ENCODE results near the gene RRP1.

The RRP1 gene, protein sequence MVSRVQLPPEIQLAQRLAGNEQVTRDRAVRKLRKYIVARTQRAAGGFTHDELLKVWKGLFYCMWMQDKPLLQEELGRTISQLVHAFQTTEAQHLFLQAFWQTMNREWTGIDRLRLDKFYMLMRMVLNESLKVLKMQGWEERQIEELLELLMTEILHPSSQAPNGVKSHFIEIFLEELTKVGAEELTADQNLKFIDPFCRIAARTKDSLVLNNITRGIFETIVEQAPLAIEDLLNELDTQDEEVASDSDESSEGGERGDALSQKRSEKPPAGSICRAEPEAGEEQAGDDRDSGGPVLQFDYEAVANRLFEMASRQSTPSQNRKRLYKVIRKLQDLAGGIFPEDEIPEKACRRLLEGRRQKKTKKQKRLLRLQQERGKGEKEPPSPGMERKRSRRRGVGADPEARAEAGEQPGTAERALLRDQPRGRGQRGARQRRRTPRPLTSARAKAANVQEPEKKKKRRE

DNA sequence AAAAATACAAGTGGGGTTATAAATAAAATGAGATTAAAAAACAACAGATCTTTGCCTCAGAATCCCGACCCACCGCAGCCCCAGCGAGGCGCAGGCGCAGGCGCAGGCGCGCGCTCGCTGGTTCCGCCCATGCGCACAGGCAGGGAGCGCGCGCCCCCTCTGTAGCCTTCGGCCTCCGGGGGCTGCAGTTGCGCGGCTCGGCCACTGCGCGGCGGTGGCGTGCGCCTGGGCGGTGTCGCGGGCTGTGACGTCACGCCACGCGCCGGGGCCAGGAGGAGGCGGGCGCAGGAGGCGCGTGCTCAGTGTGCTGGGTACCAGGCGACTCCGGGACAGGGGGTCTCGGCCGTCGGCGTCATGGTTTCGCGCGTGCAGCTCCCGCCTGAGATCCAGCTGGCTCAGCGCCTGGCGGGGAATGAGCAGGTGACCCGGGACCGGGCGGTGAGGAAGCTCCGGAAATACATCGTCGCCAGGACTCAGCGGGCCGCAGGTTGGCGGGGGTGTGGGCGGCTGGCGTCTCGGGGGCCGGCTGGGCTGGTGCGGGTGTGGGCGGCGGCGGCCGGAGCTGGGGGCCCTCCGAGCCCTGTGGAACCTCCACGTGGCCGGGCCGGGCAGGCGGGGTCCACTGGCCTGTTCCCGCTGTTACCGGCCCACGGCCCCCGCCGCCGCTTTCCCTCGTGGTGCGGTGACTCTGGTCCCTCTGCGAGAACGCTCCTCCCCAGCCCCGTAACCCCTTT lies at the start of gene RRP1:
TSS of gene RRP1 (plus strand) at position 302 of the 734 bp plus-strand sequence. CDS start at position 355, 53 bp downstream.
- peak; percentile 92 for DNase-seq

DNA sequence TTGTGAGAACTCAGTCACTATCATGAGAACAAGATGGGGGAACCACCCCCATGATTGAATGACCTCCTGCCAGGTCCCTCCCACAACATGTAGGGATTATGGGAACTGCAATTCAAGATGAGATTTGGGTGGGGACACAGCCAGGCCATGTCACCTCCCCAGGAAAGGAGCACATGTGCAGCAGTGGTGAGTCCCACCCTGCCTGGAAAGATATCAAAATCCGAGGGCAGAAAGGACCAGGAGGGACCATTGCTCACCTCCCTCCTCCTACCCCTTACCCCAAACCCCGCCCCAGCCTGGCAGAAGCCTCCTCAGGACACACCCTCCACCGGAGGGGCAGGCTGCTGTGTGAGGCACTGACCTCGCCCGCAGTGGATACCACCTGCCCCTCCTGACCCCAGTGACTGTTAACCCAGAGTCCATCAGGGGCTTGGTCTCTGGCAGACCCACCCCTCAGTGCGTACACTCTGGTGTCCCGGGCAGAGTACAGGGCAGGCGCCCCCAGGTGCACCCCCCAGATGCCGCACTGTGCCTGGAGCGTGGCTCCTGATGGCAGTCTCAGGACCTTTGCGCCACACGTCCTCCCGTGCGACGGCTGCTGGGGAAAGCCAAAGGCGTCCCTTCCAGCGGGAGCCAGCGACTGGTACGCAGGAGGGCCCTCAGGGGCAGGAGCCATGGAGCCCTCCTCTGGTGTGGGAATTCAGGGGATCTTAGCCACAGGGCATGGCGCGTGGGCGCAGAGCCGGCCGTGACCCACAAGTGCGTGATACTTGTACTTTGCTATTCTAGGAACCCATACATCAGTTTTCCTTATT lies 49.5 kb upstream of the RRP1 start:
- no peak for DNase-seq

DNA sequence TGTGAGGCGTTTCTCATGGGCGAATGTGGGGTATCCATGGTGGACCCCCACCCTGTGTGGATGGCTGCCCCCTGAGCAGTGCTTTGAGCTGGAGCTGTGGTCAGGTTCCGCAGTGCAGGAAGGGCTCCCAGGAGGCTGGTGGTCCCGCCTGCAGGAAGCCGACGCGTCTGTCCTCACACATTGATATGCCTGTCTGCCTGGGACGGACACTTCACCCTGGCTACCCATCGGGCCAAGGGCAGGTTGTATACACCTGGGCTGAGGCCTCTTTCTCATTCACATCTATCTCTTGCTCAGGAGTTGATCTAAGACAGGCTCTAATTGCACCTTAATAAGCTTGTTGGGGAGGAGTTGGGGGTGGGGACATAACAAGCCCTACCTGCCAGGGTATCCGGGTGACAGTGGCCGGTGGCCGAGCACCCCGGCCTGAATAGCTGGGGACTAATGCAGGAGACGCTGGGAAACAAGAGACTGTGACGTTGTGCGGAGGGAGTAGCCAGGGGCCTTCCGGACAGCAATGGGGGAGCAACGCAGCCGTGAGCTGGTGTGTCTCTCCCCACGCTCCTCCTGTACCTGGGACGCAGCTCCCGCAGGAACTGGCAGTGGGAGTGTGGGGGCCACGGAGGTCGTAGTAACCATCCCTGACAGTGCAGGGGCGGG lies 48.8 kb upstream of the RRP1 start:
- DNase-seq, result peak; percentile 85

DNA sequence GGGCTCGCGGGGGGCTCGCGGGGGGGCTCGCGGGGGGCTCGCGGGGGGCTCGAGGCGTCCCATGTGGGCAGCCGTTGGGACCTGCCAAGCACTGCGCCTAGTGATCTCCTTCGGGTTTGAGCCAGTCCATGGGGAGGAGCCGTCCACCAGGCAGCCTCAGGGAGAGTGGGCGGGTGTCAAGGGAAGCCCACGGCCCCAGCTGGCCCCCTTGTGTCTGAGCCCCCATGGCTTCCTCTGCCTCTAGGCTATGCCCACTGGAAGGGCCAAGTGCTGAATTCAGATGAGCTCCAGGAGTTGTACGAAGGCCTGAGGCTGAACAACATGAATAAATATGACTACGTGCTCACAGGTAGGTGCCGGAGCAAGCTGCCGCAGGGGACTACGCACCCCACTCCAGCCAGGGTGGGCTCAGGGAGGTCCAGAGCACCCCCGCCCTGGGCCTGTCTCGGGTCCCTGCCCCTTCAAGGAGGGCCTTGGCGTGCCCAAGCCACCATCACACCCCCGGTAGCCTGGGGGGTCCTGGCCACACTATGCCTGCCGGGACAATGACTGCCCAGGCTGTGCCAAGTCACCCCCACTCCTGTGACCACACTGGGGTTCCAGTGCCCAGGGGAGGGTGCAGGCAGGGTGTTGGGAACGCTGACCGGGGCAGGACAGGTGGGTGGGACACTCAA lies 47.8 kb upstream of the RRP1 start:
- DNase-seq, result no peak

DNA sequence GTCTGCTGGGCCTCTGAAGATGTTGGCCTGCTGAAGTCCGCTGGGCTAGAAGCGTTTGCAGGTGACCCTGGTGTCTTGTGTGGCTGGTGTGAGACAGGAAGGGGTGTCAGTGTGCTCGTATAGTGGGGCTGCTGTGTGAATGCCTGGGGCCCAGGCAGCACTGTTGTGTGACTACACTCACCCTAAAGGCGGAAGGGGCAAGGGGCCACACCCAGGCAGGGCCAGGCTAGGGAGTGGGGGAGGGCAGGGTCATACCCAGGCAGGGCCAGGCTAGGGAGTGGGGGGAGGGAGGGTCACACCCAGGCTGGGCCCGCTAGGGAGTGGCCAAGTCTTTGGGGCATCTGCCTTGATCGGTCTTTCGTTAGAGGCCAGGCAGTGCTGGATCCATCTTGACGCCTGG lies 45.4 kb upstream of the RRP1 start:
- DNase-seq, result no peak

DNA sequence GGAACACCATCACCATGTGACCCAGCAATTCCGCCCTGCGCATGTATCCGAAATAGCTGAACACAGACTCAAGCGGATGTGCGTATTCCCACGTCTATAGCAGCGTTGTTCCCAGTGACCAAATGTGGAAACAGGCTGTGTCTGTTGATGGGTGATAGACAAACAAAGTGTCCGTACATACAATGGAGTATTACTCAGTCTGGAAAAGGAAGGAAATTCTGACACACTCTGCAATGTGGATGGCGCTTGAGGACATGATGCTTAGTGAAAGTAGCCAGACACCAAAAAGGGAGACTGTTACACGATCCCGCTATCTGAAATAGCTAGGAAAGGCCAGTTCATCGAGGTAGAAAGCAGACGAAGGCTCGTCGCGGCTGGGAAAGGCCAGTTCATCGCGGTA lies 44.7 kb upstream of the RRP1 start:
- DNase-seq, result no peak

DNA sequence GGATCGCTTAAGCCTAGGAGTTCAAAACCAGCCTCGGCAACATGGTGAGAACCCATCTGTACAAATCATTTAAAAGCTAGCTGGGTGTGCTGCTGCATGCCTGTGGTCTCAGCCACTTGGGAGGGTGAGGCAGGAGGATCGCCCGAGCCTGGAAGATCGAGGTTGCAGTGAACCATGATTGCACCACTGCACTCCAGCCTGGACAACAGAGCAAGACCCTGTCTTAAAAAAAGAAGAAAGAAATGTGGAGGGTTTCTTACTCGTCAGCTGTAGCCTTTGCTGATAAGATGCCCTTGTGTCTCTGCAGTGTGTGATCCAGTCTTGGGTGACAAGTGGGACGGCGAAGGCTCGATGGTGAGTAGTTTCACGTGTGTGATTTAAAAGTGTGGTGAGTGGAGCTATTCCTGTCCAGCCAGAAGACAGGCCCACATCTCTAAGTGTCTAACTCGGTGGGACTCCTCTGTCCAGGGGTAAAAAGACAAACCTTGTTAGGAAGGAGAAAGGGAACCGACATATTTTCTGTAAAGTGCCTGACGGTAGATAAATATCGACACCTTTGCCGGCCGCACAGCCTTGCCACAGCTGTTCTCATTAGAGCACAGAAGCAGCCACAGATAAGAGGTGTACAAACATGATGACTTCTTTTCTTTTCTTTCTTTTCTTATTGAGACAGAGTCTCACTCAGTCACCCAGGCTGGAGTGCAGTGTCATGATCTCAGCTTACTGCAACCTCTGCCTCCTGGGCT lies 43.4 kb upstream of the RRP1 start:
- DNase-seq, result no peak

DNA sequence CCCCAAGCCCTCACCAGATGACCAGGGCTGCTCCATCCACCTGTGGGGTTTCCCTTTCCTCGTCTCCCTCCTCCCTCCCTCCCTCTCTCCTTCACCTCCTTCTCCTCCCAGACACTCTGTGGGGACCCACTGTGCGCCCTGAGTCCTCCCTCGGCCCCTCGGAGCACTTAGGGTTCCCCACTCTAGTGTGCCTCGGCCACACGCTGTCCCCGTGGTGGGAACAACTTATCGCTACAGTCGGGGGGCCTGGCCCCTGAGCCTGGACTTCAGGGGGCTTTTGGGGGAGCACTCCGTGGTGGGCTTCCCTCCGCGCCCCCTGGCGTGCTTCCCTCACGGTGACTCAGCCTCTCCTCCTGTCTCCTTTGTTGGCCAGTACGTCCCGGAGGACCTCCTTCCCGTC lies 40.8 kb upstream of the RRP1 start:
- DNase-seq, result no peak

DNA sequence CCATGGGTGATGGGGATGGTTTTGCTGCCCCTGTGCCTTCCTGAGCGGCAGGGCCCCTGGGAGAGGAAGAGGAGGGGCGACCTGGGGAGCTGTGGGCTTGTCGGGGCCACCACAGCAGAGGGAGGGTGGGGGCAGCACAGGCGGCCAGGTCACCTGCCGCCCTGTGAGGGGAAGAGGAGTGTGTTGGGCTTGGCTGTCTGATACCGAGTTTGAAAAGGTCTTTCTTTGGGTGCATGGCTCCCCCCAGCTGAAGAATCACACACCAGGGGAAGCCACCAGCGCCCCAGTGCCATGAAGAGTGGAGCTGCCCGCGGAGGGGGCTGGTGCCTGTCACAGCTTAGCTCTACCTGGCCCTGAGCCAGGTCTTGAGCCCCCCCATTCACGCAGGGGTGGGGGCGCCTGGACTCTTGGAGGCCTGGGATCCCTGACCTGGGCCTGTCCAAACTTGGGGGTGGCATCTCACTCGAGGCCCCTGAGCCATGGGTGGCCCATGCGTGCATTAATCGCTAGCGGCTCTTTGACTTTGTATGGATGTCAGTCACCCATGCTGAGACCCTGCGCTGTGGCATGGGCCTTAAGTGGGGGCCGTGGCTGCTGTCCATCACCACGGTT lies 39.6 kb upstream of the RRP1 start:
- no peak for DNase-seq

DNA sequence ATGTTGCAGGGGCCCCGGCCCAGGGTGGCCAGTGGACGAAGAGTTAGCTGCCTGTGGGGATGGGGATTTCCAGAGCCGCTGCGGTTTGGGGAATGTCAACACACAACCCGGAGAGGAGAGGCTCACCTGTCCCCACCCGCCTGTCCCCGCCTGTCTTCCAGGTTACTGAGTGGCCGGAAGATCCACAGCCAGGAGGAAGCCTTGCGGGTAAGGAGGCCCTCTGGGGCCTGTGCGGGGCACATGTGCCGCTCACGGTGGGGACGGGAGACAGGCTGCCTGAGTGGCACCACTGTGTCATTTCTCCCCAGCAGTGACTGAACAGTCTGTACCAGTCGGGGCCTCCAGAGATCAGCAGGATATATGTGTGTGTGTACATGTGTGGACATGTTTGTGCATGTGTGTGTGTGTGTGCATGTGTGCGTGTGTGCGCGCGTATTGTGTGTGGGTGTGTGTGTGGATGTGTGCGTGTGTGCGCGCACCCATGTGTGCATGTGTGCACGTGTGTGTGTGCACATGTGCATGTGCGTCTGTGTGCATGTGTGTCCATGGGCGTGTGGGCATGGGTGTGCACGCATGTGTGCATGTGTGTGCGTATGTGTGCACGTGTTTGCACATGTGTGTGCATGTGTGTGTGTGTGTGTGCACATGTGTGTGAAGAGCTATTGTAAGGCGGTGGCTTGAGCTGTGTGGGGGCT lies 38.9 kb upstream of the RRP1 start:
- DNase-seq, result no peak

DNA sequence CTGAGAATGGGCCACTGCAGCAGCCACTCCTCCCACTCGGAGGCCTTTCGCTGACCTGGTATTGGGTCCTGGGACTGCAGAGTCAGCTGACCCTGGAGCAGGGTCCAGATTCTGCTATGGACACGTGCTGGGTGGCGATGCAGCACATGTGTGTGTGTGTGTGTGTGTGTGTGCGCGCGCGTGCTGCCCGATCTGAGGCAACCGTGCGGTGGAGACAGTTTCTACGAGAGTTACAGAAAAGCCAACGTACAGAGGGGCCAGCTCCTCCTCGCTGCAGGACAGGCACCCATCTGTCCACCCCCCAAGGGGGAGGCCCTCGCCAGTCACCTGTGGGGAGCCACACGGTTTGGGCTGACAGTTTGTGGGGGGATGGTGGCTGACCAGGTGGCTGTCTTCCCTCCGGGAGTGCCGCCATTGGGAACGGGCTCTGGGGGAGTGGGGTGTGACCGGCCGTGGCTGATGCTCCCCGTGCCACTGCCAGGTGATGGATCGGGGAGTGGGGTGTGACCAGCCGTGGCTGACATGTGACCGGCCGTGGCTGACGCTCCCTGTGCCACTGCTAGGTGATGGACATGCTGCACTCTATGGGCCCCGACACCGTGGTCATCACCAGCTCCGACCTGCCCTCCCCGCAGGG lies 37.3 kb upstream of the RRP1 start:
- no peak for DNase-seq

DNA sequence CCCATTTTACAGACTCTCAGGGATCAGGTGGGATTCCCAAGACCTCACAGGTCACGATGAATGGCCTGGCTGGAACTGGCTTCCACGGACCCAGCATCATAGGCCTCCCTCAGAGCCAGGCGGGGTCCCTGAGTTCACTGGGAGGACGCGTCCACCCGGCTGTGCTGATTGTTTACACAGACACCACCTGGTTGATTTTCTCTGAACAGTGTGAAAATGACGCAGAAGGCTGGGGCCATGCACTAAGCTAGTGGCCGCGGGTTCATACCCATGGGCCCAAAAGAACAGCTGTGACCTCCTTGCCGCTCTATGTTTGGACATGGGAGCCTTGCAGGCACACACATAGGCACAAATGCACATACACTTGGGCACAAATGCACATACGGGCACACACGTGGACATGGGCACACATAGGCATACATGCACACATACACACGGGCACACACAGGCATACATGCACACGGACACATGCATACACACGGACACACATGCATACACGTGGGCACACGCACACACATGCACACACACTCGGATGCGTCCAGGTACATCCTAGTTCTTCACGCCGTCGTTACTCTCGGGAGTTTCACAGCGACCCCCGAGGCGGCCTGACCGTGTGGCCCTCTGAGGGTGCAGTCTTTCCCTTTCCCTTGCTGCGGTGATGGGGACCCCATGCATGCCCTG lies 36.5 kb upstream of the RRP1 start:
- no peak for DNase-seq

DNA sequence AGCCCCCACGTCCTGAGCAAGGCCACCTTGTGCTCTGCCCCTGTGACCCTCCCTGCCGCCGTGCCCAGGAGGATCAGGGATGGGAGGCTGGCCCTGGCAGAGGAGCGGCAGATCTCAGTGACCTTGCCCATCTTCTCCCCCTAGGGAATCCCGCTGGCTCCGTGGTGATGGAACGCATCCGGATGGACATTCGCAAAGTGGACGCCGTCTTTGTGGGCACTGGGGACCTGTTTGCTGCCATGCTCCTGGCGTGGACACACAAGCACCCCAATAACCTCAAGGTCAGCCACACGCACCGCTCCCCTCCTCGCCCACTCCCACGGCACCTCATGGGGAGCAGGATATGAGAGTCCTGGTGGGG lies 36.0 kb upstream of the RRP1 start:
- DNase-seq, result no peak

DNA sequence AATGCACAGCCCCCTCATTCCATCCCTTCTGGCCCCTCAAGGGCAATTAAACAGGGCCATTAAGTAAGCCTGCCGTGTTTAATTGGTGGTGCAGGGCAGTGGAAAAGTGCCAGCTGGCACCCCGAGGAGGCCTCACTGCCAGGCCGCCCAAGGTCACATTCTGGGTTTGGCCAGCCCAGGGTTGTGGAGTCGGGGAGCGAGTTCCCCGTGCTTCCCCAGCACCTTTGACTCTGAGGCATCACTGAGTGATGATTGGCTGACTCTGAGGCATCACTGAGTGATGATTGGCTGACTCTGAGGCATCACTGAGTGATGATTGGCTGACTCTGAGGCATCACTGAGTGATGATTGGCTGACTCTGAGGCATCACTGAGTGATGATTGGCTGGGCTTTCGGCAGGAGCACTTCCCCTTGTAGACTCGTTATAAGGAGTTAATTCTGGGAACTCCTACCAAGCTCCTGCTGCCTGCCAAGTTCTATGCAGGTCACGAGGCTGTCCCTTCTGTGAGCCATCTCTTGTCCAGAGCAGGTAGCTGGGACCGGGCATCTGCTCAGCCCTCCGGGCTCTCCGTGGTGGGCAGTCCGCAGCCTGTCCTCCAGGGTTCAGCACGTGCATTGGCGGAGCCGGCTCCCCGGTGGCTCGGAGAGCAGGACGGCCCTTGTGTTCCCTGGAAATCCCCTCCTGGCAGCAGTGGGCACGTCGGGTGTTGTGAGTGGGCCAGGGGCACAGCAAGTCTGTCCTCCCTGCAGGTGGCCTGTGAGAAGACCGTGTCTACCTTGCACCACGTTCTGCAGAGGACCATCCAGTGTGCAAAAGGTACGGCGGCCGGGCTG lies 34.2 kb upstream of the RRP1 start:
- DNase-seq, result no peak

DNA sequence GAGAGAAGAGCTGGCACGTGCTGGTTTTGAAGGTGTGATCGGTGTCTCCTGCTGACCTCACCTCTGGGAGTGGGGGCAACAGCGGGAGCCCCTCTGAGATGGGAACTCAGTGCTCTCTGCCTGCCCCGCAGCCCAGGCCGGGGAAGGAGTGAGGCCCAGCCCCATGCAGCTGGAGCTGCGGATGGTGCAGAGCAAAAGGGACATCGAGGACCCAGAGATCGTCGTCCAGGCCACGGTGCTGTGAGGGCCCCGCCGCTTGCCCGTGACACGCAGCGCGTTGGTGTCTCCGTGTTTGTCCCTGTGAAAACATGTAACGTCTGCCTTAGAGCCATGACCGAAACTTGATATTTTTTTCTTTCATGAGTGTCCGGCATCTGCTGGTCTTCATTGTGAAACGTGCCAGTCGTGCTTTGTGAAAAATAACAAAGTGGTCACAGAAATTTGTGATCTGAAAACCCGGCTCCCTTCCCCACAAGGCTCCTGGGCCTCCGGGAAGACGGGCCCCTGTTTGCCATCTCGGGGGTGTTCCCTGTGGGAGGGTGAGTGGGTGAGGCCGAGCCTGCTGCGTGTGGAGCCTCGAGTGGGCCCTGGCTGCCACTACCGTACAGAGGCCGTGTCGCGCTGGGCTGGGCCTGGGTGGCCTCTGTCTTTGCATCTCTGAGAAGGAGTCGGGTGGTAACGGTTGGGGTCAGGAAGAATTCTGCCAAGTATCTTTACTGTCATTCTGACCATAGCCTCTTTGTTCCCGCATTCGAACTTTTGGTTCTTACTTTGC lies 33.4 kb upstream of the RRP1 start:
- DNase-seq, result no peak

DNA sequence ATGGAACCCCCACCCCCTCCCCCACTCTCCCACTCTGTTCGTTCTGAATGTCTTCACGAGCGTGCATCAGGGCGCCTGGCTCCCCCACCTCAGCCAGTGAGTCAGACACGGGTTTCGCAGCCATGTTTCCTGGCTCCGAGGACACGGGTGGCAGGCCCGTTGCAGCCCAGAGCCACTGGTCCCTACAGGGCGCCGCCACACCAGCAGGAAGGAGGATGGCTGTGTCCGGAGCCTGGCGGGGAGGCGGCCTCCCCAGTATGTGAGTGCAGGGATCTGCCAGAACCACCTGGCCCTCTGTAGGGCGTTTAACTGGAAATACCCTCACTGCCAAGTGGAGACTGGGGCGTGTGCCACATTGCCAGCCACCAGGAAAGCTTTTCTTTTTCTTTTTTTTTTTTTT lies 31.8 kb upstream of the RRP1 start:
- DNase-seq, result no peak

DNA sequence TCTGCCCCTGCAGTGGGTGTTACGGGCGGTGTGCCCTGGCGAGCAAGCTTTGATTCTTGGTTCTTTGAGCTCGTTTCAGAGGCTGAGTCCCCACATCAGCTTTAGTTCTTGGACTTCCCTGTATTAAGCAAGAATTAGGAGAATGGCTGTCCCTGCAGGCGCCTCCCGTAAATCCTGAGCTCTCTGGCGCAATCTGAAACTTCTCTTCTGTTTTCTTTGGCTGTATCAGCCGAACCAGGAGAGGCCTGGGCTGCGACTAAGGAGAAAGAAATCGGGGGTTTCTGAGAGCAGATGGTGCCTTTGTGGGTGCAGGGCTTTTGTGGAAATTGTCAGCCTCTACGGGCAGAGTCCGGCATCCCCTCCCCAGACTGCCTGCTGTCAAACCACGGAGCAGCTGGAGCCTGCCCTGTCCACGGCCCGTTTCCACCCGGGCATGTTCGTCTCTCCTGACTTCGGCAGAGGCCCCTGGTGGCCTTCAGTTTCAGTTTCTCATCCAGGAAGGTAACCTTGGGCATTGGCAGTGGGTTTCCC lies 31.2 kb upstream of the RRP1 start:
- DNase-seq, result no peak
